ENCODE measurements around the gene GSTCD.
"Not testable (repeated sequence)": the region's sequence is repeated elsewhere in the genome, so short reads cannot be mapped to it uniquely, and the experiment has no call there.

The GSTCD gene

GRCh38 chr4:105808030-105808749 is 99.6 kb downstream of the GSTCD start:
- DNase-seq = no peak

- DNase-seq = no peak
Measured at GRCh38 chr4:105808750-105809041, 100.1 kb downstream of the GSTCD start.

- DNase-seq = no peak
Measured at GRCh38 chr4:105815701-105816100, 107.1 kb downstream of the GSTCD start.

GRCh38 chr4:105822061-105822460 is 113.5 kb downstream of the GSTCD start:
- no peak for DNase-seq

GRCh38 chr4:105828074-105828473 is 119.5 kb downstream of the GSTCD start:
- DNase-seq = no peak

GRCh38 chr4:105831189-105831588 is 122.6 kb downstream of the GSTCD start:
- no peak for DNase-seq

- DNase-seq = no peak
Measured at GRCh38 chr4:105835177-105835576, 126.6 kb downstream of the GSTCD start.

GRCh38 chr4:105836537-105836936 is 128.0 kb downstream of the GSTCD start:
- no peak for DNase-seq

- no peak for DNase-seq
Measured at GRCh38 chr4:105837037-105837436, 128.5 kb downstream of the GSTCD start.

- no peak for DNase-seq
Measured at GRCh38 chr4:105838082-105838481, 129.5 kb downstream of the GSTCD start.

GRCh38 chr4:105840426-105841174 is 132.0 kb downstream of the GSTCD start:
- no peak for DNase-seq

- no peak for DNase-seq
Measured at GRCh38 chr4:105843941-105844340, 135.4 kb downstream of the GSTCD start.

GRCh38 chr4:105845559-105845958 is 137.0 kb downstream of the GSTCD start:
- no peak for DNase-seq

GRCh38 chr4:105848359-105848758 is 139.8 kb downstream of the GSTCD start:
- not testable (repeated sequence) for DNase-seq

- no peak for DNase-seq
Measured at GRCh38 chr4:105851196-105851595, 142.6 kb downstream of the GSTCD start.

- DNase-seq = not testable (repeated sequence)
Measured at GRCh38 chr4:105852230-105852629, 143.6 kb downstream of the GSTCD start.

GRCh38 chr4:105858466-105859040 is 150.0 kb downstream of the GSTCD start:
- DNase-seq = no peak

GRCh38 chr4:105859233-105859632 is 150.6 kb downstream of the GSTCD start:
- DNase-seq = no peak

GRCh38 chr4:105870963-105871362 is 162.4 kb downstream of the GSTCD start:
- no peak for DNase-seq

GRCh38 chr4:105871997-105872396 is 163.4 kb downstream of the GSTCD start:
- DNase-seq = no peak

- DNase-seq = no peak
Measured at GRCh38 chr4:105875233-105875632, 166.6 kb downstream of the GSTCD start.

- no peak for DNase-seq
Measured at GRCh38 chr4:105878668-105879067, 170.1 kb downstream of the GSTCD start.

- DNase-seq = no peak
Measured at GRCh38 chr4:105887508-105887907, 178.9 kb downstream of the GSTCD start.
